COR-L47 (cell line): ENCODE data around the gene SNTB2.

Experiments
- DNase-seq: peaks from one replicate; lab custom pipeline; 2025; lab: John Stamatoyannopoulos, UW

The SNTB2 gene

DNA sequence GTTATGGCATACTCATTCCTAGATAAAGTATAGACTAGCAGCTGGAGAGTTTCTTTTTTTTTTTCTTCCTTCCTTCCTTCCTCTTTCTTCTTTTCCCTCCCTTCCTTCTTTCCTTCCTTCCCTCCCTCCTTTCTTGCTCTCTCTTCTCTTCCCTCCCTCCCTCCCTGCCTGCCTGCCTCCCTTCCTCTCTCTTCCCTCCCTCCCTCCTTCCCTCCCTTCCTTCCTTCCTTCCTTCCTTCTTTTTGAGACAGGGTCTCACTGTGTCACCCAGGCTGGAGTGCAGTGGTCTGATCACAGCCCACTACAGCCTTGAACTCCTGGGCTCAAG lies 7.0 kb upstream of the SNTB2 start:
- no peak for DNase-seq

DNA sequence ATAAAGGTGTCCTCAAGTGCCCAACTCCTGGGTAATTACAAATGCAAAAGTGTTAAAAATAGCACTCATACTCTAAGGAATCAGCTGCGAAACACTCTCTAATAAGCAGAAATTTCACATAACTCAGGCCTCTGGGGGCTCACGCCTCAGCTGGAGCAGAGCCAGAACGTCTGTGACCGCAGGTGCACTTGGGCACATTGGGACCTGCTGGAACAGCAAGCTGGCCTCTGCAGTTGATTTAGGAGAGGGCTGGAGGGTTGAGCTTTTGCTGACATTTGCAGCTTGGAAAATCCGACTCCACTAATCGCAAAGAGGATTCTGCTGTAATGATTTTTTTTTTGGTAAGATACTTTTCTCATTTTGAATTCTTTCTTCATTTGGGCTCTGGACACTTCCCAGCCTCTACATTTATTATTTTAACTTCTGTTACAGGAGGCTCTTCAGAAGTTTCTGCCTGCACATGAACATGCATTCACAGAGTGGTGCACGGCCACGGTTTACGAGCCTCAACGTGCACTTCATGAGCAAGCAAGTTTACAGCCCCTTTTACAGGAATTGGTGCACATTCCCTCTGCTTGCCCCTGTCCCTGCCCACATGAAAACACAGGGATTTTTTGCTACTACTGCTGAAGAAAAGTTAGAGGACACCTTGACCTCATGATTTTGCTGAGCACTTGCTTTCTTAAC lies 4.1 kb upstream of the SNTB2 start:
- peak; percentile 0 for DNase-seq

DNA sequence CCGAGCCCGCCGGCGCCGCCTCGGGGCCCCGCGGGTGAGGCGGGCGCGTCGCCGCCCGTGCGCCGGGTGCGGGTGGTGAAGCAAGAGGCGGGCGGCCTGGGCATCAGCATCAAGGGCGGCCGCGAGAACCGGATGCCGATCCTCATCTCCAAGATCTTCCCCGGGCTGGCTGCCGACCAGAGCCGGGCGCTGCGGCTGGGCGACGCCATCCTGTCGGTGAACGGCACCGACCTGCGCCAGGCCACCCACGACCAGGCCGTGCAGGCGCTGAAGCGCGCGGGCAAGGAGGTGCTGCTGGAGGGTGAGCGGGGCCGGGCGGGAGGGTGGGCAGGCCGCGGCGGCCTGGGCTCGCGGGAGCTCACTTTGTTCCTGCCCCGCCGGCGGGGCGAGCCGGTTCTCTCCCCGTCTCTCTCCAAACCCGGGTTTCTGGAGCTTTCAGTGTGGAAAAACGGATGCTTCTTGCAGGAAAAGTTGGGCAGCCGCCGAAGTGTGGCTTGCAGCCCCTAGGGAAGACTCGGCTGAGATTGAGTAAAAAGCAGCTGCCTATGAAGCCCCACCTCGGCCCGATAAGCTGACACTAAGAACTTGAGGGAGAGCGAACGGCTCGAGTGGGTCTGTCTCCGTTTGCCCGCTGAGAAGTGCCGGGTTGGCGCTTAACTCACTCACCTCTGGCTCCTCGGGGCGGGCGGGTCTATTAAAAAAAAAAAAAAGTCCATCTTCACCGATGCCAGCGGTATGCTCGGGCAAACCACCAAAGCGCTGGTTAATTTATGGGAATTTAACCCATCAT lies 677 bp downstream of the SNTB2 start:
- DNase-seq = peak; percentile 38

DNA sequence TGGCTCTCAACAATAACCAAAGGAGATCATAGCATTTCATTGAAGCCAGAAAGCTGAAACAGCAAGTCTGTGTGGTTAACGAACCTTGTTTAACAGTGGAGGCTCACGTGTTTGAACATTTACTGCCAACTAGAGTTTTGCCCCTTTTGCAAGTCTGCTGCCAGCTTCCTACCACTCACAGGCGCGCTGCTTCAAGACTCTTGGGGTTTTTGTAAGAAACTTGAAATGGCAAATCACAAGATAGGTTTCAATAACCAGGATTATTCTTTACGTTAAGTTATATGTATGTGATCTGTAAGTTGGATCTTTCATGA lies 1.2 kb downstream of the SNTB2 start:
- peak; percentile 38 for DNase-seq

DNA sequence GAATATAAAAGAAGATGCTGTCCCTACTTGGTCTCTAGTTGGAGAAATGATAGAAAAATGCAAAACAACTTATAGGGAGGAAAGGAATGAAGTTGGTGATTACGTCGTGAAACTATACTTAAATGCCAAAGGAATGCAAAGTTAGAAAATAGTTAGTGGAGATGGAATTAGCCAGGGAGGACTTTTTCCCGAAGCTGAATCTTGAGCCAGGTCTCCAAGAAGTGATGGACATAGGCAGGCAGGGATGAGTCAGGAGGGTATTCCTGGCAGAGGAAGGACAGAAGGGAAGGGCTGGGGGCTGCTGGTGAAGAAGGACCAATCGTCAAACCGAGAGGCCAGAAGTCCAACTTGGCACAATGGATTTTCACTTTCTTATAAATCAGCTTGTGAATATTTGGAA lies 1.8 kb downstream of the SNTB2 start:
- DNase-seq = no peak

DNA sequence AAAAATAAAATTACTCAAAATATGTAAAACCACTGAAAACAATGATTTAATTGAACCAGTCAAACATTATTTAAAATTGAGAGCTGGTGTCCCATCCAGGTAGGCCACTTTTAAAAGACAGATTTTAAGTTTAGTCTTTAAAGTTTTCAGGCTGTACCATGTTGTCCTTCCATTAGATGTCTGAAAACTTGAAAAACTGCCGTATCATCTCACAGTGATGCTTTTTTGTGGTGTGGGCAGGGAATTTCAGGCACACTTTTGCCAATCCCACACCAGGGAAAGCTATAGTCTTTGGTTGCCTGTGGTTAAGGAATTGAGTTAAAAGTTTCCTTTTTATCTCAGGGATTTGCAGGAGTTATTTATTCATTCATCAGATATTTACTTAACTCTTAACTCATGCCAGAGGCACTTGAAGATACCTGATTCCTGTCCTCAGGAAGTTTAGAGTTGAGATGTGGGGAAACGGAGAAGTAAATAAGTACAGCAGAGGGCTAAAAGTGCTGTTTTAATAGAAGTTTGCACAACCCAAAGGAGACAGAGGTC lies 3.2 kb downstream of the SNTB2 start:
- DNase-seq = no peak

DNA sequence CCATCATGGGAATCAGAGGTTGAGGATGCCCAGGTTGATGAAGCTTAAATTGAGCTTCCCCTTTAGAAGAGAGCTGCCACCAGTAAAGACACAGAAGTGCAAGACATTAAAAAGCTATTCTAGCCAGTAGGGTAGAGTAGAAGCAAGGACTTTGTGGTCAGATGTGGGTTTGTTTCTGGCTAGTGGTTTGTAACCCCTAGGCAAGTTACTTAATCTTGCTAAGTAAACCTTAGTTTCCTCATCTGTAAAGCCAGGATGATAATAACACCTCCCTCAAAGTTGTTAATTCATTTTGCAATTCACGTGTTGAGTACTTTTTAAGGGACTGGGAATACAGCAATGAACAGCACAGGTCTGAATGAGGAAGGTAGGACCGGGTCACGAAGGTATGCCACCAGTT lies 3.6 kb downstream of the SNTB2 start:
- DNase-seq = no peak

DNA sequence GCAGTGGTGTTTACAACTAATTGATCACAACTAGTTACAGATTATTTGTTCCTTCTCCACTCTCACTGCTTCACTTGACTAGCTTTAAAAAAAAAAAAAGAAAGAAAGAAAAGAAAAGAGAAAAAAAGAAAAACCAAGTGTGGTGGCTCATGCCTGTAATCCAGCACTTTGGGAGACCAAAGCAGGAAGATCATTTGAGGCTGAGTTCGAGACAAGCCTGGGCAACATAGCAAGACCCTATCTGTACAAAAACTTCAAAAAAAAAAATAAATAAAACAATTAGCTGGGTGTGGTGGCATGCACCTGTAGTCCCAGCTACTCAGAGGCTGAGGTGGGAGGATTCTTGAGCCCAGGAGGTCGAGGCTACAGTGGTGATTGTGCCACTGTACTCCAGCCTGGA lies 4.2 kb downstream of the SNTB2 start:
- no peak for DNase-seq

DNA sequence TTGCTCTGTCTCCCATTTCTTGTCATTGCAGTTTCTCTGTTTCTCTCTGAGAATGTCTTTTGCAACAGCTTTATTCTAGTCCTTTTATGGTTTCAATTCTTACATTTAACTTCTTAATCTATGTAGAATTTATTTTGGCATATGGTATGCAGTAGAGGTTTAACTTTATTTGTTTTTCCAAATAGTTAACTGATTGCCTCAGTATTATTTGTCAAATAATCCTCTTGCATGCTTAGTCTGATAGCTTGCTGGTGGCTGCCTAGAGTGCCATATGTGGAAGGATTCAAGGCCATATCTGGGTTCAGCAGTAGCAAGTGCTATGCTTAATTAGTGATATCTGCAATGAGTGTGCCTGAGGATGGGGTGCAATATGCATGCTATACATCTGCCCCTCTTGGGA lies 6.9 kb downstream of the SNTB2 start:
- DNase-seq = no peak

DNA sequence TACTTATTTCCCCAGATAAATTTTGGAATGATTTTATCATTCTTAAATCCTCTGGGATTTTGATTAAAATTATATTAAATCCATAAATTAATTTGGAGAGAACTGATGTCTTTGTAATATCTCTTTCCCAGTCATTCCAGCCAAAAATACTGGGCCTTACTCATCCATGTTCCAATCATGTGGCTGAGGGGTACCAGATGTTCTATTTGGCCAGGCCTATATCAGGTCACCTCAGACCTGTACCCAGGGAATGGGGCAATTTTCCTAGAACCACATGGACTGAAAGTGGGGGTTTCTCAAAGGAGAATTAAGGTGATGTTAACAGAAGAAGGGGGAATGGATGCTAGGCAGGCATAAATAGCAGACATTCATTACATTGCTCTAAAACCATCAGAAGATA lies 7.5 kb downstream of the SNTB2 start:
- DNase-seq = no peak

DNA sequence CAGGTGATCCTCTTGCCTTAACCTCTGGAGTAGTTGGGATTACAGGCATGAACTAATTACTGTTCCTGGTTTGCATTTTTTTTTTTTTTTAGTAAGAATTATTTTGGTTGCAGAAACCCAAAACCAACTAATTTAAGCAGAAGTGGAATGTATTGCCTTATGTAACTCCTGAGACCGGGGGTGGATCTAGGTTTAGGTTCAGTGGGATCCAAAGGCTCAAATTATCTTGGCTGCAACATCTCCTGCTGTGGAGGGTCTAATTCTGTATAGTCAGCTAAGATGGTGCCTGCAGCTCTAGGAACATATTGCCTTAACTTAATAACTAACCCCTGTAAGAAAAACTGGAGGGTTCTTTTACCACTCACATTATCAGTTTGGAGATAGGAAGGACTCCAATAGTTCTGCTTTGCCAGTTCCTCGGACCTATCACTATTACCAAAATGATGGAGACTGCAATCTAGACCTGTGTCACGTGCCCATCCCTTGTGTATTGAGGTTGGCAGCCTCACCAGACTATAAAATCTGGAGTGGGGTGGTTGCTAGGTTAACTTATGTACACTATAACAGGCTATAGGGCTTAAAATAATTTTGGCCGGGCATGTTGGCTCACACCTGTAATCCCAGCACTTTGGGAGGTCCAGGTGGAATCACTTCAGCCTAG lies 8.5 kb downstream of the SNTB2 start:
- no peak for DNase-seq

DNA sequence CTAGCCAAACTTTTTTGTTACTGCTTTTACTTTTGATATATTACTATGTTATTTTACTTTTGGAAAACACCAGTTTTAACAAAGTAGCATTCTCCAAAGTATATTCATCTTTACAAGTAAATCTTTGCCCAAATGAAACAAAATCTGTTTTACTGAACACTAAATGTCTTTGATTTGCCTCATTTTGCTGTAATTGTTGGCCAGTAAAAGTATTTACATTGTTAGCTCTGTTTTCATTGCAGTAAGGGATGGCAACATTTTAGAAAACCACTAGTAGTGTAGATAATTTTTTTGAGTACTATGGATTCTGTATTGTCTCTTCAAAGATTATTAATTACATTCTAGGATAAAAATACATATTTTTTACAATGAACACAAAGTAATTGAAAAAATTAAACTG lies 10.6 kb downstream of the SNTB2 start:
- no peak for DNase-seq

DNA sequence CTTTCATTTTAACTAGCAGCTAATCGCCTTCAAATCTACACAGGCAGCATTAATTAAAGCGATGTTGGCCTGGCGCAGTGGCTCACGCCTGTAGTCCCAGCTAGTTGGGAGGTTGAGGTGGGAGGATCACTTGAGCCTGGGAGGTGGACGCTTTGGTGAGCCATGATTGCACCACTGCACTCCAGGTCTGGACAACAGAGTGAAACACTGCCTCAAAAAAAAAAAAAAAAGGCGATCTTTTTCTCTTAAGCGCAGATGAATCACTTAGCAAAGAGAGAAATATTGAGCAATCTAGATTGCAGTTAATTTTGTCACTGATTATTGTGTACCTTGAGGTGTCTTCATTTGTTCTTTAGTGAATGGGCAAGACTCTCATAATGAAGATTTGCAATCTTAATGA lies 12.4 kb downstream of the SNTB2 start:
- no peak for DNase-seq

DNA sequence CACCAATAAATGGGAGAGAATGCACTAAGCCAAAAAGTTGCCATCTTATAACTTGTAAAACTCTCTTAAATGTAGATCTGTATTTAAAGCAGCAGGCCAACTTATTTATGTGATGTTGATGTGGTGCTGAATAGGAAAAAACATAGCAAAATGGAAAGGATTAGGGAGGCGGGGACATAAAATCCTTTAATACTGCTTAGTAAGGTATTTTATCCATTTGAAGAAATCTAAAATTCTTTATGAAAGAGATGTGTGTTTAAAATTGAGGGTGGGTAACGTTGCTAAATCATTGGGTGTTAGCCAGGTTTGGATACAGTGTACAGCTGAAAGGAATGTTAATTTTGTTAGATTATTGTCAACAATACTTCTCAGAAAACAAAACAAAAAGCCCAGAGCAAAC lies 14.3 kb downstream of the SNTB2 start:
- DNase-seq = no peak

DNA sequence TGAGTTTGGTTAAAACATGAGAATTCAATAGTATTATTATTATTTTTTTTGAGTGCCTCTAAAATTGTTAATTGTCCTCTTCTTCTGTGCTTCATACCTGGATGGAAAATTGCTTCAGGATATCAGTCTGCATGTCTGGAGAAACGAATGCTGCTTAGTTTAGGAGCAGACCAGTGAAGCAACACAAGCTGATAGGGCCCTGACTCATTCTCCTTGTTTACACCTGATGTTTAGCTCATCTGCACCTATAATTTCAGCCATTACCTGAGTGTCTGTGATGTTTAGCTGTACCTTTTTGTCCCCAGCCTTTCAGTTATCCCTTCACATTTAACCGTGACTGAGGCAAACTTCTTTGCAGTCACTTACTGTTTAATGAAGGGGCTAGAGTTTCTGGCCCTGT lies 14.8 kb downstream of the SNTB2 start:
- no peak for DNase-seq

DNA sequence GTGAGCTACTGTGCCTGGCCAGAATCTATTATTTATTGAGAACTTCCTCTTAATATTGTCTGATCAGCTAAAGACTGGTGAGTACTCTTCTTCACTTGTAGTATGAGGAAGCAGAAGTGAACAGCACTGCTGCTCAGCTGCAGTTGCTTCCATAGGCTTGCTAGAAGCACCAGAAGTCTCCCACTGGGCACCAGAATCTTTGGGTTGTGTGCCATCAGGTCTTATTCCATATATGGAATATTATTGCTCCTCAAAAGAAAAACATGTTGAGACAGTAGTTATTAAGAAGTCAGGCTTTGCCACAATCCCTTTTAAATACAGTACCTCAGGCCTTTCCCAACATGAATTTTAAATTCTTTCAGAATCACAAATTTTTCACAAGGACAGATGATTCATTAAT lies 17.2 kb downstream of the SNTB2 start:
- DNase-seq = no peak

DNA sequence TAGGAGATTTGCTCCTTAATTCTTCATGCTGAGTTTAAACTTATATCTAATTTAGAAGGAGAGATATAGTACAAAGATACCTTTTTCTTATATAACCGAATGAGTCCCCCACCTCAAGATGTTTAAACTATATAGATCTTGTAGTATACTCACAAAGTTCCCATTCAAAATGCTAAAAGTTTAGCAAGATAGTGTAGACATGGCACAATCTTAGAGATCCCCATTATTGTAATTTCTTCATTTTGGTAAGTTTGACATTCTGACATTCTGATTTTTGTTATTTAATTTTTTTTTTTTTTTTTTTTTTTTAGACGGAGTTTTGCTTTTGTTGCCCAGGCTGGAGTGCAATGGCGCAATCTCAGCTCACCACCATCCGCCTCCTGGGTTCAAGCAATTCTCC lies 22.8 kb downstream of the SNTB2 start:
- DNase-seq = no peak

DNA sequence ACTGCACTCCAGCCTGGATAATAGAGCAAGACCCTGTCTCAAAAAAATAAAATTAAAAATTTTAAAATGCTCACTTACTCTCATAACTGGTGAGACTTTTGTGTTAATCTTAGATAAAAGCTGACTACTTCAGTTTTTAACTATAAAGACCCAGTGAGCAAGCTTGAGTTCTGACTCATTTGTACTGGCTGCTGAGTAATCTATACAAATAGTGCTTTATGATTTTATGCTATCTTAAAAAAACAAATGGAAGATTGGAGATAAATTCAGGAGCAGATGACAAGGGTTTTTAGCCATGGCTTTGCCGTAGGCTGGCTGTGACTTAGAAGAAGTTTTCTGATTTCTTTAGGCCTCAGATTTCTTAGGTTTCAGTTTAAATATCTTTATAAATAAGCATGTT lies 30.5 kb downstream of the SNTB2 start:
- DNase-seq = no peak

DNA sequence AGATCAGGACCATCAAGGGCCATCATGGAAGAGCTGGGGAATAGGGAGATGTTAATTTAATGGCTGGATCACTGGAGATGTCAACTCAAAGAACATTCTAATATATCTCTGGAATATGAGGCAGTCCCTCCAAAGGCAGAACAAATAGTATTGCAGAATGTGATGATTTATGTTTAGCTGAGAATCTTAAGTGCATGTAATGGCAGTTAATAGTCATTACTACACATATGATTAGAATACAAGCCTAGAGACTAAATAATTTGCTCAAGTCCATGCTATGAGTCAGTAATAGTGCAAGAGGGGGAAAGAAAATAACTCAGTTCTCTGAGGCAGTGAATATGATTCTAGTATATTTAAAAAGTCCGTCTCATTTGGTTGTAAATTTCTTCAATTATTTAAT lies 32.3 kb downstream of the SNTB2 start:
- no peak for DNase-seq

DNA sequence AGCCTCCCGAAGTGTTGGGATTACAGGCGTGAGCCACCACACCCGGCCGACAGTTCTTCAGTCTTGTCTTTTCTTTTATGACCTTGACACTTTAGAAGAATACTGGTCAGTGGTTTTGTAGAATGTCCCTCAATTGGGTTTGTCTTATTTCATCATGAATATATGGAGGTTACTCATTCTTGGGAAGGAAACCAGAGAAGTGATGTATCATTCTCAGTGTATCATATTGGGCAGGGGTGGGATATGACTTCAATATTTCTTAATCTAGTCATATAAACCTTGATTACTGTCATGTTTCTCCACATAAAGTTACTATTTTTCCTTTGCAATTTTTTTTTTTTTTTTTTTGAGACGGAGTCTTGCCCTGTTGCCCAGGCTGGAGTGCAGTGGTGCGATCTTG lies 36.9 kb downstream of the SNTB2 start:
- DNase-seq = no peak

DNA sequence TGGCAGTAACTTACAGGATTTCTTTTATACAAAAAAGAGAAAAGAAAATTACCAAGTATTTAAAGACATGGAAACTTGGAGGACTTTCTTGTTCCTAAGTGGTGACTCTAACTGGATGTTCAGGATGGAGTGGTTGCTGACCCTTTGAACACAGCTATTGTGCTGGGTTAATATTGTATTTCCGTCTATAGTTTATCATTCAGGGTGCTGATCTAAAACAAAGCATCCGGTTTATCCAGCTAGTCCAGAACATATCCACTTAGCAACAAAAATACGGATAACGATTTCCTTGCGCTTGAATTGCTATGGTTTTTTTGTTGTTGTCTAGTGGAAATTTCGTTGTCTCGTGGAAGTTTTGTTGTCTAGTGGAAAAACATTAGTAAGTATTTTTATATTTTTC lies 38.2 kb downstream of the SNTB2 start:
- no peak for DNase-seq

DNA sequence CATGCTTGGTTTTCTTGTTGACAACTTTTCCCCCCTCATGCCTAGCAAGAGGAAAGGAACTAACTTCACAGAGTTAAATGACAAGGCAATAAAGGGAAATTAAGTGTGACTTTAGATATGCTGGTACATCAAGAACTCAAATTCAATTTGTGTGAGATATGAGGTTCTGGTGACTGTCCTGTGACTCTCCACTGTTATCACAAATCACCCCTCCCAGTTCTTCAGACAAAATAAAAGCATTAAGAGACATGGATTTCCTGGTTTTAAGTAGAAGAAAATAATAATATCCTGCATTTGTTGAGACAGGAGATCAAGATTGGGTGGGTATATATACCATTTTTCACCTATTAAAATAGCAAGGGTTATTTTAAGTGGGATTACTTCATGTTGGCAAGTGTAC lies 46.2 kb downstream of the SNTB2 start:
- DNase-seq = no peak

DNA sequence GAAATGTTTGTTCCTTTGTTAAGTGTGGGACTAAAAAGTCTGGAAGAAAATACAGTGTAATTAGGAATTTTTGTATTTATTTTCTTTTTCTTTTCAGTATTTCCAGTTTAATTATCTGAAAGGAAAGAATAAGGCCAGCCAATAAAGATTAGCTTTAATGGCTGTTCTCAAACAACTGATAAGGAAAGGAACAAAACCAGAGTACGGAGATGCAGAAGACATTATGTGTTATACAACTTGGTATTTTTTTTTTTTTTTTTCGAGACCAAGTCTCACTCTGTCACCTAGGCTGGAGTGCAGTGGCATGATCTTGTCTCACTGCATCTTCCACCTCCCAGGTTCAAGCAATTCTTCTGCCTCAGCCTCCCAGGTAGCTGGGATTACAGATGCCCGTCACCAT lies 47.5 kb downstream of the SNTB2 start:
- no peak for DNase-seq

DNA sequence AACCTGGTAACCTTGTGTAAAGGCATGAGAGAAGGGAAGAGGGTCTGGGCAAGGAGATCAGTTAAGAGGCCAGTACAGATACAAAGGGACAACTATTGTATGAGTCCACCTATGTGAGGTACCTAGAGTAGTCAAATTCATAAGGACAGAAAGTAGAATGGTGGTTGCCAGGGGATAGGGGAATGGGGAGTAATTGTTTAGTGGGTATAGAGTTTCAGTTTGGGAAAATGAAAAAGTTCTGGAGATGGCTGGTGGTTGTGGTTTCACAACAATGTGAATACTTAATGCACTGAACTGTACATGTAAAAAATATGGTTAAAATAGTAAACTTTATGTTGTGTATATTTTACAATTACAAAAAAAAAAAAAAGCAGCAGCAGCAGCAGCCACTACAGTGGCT lies 49.4 kb downstream of the SNTB2 start:
- no peak for DNase-seq
